Activated T-cell treated with anti-CD3 and anti-CD28 coated beads, Interleukin-2, amount 50 U/mL, for 48 hours (primary cell): ENCODE data around the gene SPTY2D1.
"Not testable (repeated sequence)": the region's sequence is repeated elsewhere in the genome, so short reads cannot be mapped to it uniquely, and the experiment has no call there.

Experiments used
- DNase-seq, 2 experiments: peaks; one replicate each; pipeline ENCODE4 v3.0.0-alpha.2; 2020

SPTY2D1 gene, protein sequence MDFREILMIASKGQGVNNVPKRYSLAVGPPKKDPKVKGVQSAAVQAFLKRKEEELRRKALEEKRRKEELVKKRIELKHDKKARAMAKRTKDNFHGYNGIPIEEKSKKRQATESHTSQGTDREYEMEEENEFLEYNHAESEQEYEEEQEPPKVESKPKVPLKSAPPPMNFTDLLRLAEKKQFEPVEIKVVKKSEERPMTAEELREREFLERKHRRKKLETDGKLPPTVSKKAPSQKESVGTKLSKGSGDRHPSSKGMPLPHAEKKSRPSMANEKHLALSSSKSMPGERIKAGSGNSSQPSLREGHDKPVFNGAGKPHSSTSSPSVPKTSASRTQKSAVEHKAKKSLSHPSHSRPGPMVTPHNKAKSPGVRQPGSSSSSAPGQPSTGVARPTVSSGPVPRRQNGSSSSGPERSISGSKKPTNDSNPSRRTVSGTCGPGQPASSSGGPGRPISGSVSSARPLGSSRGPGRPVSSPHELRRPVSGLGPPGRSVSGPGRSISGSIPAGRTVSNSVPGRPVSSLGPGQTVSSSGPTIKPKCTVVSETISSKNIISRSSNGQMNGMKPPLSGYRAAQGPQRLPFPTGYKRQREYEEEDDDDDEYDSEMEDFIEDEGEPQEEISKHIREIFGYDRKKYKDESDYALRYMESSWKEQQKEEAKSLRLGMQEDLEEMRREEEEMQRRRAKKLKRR

GRCh38 chr11:18634140-18635032 is at the start of gene SPTY2D1:
TSS of gene SPTY2D1 (minus strand) at chr11:18634342. CDS start at chr11:18634257, 85 bp downstream.
- DNase-seq = peak; percentile 96 to 97

GRCh38 chr11:18682466-18682865 is 48.3 kb upstream of the SPTY2D1 start:
- DNase-seq = no peak

DNA sequence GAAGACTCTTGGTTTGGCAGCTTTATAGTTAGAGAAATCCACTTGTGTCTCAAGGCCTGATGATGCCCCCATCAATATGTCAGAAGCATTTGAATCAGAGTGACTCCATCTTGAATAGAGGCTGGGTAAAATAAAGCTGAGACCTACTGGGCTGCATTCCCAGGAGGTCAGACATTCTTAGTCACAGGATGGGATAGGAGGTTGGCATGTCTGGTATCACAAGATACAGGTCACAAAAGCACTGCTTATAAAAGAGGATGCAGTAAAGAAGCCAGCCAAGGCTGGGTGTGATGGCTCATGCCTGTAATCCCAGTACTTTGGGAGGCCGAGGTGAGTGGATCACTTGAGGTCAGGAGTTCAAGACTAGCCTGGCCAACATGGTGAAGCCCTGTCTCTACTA is 47.8 kb upstream of the SPTY2D1 start:
- DNase-seq = peak in 1 of 2 experiments; percentile 2

- peak in 1 of 2 experiments; percentile 6 for DNase-seq
These were observed 43.4 kb upstream of the SPTY2D1 start for GRCh38 chr11:18677560-18677959.

- DNase-seq = no peak
These were observed 42.7 kb upstream of the SPTY2D1 start for GRCh38 chr11:18676803-18677202.

DNA sequence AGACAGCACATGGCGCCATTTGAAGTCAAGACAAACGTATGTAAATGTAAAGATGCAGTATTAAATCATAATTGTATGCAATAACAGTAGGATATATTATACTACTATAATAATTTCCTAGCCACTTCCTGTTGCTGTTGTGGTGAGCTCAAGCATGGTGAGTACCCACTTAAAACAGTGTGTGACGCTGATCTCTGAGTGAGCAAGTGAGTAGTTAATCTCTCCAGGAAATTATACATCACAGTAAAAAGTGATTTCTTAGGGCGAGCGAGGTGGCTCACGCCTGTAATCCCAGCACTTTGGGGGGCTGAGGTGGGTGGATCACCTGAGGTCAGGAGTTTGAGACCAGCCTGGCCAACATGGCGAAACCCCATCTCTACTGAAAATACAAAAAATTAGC is 38.1 kb upstream of the SPTY2D1 start:
- peak in 1 of 2 experiments; percentile 38 for DNase-seq

- peak in 1 of 2 experiments; percentile 34 for DNase-seq
These were observed 37.1 kb upstream of the SPTY2D1 start for GRCh38 chr11:18671246-18671645.

DNA sequence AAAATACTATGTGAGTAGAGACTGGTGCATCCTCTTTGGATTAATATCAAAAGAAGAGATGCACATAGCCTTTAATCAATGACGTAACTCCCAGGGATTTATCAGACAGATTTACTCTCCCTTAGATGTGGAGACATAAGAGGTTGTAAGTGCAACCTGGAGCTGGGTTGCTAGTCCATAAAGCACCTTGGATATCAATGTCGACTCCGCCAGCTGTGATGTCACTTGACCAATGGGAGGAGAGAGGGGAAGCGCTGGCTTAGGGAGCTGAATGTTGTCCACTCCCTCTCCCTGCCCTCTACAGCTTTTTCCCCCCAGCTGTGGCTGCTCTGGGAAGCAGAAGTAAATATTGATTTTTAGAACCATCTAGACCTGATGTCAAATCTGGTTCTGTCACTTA is 35.6 kb upstream of the SPTY2D1 start:
- DNase-seq = peak in 1 of 2 experiments; percentile 7

DNA sequence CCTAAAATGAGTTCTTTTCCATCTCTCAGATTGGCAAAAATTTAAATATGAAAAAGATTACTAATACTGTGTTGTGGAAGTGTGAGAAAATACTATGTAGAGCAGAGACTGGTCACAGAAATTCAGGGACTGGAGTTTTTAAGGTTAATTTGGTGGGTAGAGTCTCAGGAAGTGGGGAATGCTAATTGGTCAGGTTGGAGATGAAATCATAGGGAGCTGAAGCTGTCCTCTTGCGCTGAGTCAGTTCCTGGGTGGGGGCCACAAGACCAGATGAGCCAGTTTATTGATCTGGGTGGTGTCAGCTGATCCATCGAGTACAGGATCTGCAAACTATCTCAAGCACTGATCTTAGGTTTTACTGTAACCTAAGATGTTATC is 35.1 kb upstream of the SPTY2D1 start:
- peak in 1 of 2 experiments; percentile 38 for DNase-seq

GRCh38 chr11:18668131-18668530 is 34.0 kb upstream of the SPTY2D1 start:
- DNase-seq = no peak

GRCh38 chr11:18665353-18665872 is 31.3 kb upstream of the SPTY2D1 start:
- DNase-seq = not testable (repeated sequence)

GRCh38 chr11:18657673-18658072 is 23.5 kb upstream of the SPTY2D1 start:
- no peak for DNase-seq

DNA sequence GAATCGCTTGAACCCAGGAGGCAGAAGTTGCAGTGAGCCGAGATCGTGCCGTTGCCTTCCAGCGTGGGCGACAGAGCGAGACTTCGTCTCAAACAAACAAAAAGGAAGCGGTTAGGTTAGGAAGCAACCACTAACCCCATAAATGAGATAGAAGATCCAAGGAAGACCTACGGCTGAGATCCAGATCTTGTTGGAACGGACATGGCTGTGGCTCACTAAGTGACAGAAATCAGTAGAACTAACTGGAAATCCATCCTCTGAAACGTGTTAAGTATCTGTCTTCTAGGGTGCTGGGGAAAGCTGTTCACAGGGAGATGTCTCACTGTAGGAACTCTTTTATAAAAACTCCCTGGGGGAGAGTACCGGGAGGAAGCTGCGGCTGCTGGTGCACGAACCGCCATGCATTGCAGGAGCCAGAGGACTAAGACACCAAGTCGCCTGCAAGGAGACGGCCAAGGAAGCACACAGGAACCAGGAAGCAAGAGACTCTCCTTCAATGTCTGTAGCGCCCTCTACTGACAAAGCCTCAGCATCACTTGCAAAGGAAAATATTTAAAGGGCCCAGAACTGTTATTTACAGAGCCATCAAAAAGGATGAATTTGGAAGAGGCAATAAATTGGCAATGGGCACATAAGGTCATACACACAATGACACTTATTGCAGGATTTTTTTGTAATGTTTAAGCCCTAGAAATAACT is 16.9 kb upstream of the SPTY2D1 start:
- peak; percentile 49 for DNase-seq

DNA sequence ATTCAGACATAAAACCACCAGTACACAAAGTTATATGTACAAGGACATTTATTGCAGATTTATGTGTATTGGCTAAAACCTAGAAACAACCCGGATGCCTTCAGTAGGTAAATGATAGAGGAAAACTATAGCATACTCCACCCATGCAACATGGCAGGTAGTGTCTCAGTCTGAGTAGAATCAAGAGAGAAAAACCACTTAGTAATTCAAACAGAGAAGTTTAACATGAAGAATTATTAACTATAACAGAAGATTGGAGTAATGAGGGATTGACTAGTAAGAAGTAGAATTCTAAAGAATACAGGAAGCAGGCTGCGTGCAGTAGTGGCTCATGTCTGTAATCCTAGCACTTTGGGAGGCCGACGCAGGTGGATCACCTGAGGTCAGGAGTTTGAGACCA is 16.2 kb upstream of the SPTY2D1 start:
- no peak for DNase-seq

DNA sequence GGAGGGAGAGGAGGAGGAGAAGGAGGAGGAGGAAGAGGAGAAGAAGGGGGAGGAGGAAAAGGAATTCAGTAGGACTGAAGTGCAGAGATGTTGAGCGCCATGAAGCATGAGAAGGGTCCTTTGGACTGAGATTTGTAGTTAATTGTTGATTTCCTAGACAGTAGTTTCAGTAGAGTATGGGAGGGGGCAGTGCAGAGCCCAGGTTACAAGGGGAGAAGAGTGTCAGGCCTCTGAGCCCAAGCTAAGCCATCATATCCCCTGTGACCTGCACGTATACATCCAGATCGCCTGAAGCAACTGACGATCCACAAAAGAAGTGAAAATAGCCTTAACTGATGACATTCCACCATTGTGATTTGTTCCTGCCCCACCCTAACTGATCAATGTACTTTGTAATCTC is 8.9 kb upstream of the SPTY2D1 start:
- not testable (repeated sequence) for DNase-seq

- DNase-seq = no peak
These were observed 7.5 kb upstream of the SPTY2D1 start for GRCh38 chr11:18641677-18642076.

- DNase-seq = peak; percentile 24 to 48
These were observed 644 bp downstream of the SPTY2D1 start for GRCh38 chr11:18633256-18634139.

- DNase-seq = no peak
These were observed 1.3 kb downstream of the SPTY2D1 start for GRCh38 chr11:18632841-18633240.

GRCh38 chr11:18624161-18624560 is 10.0 kb downstream of the SPTY2D1 start:
- DNase-seq = no peak

- DNase-seq = no peak
These were observed 10.4 kb downstream of the SPTY2D1 start for GRCh38 chr11:18623707-18624106.
